HG03457 (cell line): ENCODE results near the gene APOB.

Source experiments
- ATAC-seq: cut with Tn5 transposase; IDR thresholded peaks from one replicate; pipeline ENCODE4 v1.9.1; 2021; ENCODE audit warnings: moderate number of reproducible peaks; ENCODE audit not compliant: unreplicated experiment

APOB gene

GRCh38 chr2:20986024-20986939 is 57.6 kb downstream of the APOB start:
- ATAC-seq, result no peak

- ATAC-seq, result no peak
Observed at GRCh38 chr2:20985062-20985461, 58.8 kb downstream of the APOB start.

DNA sequence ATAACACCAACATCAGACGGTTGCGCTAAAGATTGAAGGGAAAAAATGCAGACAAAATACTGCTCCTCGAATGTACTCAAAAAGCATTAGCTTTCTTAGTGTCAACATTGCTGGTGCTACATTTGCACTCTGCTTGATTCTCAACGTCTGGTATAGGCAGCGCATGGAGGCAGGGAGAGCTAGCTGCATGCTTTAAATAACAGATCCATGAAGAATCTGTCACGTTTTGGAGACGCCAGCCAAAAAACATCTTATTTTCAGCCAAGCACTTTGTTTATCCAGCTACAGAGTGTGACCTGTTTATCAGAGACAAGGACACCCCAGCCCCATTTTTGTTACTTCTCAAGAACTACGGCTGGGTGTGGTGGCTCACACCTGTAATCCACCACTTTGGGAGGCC is 59.5 kb downstream of the APOB start:
- ATAC-seq, result no peak

DNA sequence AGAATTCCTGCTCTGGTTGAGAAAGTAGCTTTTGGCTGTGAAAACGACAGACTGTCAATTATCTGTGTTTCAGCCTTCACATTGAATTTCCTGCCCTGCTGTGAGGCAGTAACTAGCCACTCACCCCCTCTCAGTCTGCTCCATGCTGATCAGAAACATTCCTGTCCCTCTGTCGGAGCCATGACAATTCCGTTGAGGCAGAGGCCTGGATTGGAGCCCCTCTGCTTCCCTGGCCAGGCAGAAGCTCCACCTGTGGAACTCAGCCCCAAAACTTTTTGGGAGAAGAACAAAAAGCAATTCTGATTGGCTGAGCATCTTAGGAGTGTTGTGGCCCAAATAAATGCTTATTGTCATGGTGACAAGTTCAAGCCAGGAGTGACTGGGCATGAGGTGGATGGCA is 60.0 kb downstream of the APOB start:
- no peak for ATAC-seq

GRCh38 chr2:20982861-20983260 is 61.0 kb downstream of the APOB start:
- no peak for ATAC-seq

- ATAC-seq, result no peak
Observed at GRCh38 chr2:20977520-20978180, 66.2 kb downstream of the APOB start.

GRCh38 chr2:20976527-20976926 is 67.3 kb downstream of the APOB start:
- ATAC-seq, result no peak

DNA sequence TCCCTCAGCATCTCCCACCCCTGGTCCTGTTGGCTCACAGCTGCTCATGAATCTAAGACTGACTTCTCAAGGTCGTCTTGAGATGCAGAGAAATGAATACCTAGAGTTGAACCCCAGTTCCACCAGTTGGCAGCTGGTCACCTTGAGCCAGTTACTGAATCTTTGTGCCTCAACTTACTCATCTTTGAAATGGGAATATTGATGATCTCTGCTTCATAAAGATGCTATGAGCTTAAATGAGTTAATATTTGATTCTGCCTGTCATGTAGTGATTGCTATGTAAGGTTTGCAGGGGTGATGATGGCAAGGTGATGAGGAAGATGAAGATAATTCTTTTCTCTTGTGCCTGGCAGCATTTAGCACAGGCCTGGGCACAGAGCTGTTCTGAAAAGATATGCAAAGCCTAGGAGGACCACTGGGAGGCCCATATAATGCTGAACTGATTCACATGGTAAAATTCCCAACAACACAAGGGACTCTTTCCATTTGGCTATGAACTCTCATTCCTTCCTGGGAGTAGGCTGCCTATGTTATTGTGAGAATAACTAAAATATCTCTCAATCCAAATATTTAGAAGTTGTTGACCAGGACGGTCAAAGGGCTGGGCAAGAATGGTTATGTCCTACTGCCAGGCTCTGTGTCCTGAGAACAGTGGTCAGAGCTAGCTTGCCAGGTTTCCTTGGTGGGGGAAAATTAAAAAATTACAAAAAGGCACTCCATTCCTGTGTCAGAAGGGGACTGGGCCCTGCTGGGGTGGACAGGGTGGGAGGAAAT is 70.9 kb downstream of the APOB start:
- no peak for ATAC-seq

- no peak for ATAC-seq
Observed at GRCh38 chr2:20972110-20972509, 71.8 kb downstream of the APOB start.

GRCh38 chr2:20970068-20970467 is 73.8 kb downstream of the APOB start:
- ATAC-seq, result no peak

- ATAC-seq, result no peak
Observed at GRCh38 chr2:20966061-20966595, 77.7 kb downstream of the APOB start.

GRCh38 chr2:20965221-20965620 is 78.7 kb downstream of the APOB start:
- ATAC-seq, result no peak

GRCh38 chr2:20963867-20964266 is 80.0 kb downstream of the APOB start:
- ATAC-seq, result no peak

GRCh38 chr2:20962939-20963557 is 80.8 kb downstream of the APOB start:
- ATAC-seq, result no peak

DNA sequence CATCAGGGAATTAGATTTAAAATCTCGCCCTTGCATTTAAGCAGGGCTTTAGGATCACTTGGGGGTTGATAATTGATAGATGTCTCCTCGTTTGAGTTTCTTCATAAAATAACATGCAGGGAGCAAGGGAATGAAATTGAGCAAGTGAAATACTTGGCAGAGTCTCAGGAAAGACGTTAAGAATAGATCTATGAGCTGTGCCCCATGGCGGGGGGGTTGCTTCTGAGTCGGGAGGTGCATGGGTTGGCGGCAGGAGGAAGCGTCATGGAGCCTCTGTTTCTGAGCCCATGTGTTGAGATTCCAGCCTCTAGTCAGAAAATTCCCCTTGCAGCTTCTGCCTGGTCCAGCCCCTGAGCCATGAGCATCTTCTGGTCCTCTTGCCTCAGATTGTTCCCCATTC is 82.0 kb downstream of the APOB start:
- no peak for ATAC-seq

DNA sequence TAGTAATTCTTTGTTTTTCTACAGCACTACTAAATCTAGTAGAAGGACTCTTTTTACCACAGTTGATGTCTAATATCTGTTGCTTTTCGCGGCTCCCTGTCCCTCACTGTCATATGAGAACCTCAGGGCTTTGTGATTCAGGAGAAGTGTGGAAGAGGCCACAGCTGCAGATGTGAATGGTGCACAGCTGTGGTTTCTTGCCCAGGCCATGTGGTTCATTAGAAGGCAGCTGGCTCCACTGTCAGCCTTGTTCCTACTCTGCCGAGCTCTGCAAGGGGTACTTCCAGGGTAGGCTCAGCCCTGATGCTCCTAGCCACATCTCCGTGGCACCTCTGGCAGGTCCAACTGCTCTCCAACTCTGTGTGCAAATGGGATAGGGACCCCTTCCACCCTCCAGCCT is 83.9 kb downstream of the APOB start:
- ATAC-seq, result no peak

- ATAC-seq, result no peak
Observed at GRCh38 chr2:20959252-20959651, 84.6 kb downstream of the APOB start.

DNA sequence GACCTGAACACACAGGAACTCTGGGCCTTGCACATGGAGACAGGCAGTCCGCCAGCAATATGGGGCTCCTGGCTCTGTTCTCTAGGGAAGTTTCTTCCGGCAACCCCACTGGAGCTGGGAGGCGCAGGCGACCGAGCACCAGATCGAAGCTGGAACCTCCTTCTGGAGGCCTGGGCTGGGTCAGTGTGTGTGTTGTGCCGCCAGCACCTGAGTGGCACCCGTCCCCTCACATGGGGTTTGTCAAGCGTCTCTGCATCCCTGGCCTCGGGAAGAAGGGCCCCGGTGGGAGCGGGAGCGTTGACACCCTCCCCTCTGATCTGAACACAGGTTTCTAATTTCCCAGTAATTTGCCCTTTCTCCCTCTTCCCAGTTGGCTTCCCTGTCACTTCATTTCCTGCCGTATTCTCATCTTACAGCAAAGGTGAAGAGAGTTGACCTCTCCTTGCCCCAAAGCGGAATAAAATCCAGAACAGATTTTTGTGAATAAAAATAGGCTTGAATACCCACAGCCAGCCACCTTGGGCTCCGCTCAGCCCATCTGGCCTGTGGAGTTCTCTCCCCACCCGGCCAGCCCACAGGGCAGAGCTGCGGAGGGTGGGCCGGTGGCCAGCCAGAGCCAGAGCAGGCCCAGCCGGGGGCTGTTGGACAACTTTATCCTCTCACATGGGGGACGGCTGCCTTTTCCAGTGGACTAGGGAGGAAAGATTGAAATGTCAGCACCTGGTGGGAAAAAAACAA is 85.9 kb downstream of the APOB start:
- ATAC-seq, result no peak

GRCh38 chr2:20955277-20956026 is 88.4 kb downstream of the APOB start:
- no peak for ATAC-seq
